Glutamatergic neuron (in vitro differentiated cells): ENCODE results near the gene PELO. TPM values are rescaled to one million over a fixed set of nuclear protein-coding genes. Genes with fewer than 3 reads are reported as not detected.

Experiments
- DNase-seq: peaks from one replicate; pipeline ENCODE4 v3.0.0; 2022
- H3K27ac Mint-ChIP-seq: one replicate; pipeline ENCODE4 v1.8.0; 2020; ENCODE audit warnings: mild to moderate bottlenecking, mixed read lengths, inconsistent platforms; ENCODE audit not compliant: unreplicated experiment
- H3K27me3 Mint-ChIP-seq: one replicate; pipeline ENCODE4 v1.8.0; 2020; ENCODE audit warnings: mild to moderate bottlenecking, moderate library complexity, mixed read lengths, inconsistent platforms; ENCODE audit not compliant: unreplicated experiment
- H3K36me3 Mint-ChIP-seq: one replicate; pipeline ENCODE4 v1.8.0; 2020; ENCODE audit warnings: mild to moderate bottlenecking, mixed read lengths, inconsistent platforms; ENCODE audit not compliant: unreplicated experiment
- H3K4me1 Mint-ChIP-seq: one replicate; pipeline ENCODE4 v1.8.0; 2020; ENCODE audit warnings: mild to moderate bottlenecking, low read depth, mixed read lengths, inconsistent platforms; ENCODE audit not compliant: unreplicated experiment
- H3K4me3 Mint-ChIP-seq: one replicate; pipeline ENCODE4 v1.8.0; 2020; ENCODE audit warnings: mild to moderate bottlenecking, mixed read lengths, inconsistent platforms; ENCODE audit not compliant: unreplicated experiment
- H3K9me3 Mint-ChIP-seq: one replicate; pipeline ENCODE4 v1.8.0; 2020; ENCODE audit warnings: mild to moderate bottlenecking, moderate library complexity, mixed read lengths, inconsistent platforms; ENCODE audit not compliant: unreplicated experiment
- CTCF ChIP-seq: fragments of 200-600 bp; sonication (generic); IDR thresholded peaks from one replicate; pipeline ENCODE4 v1.5.0; 2021; ENCODE audit not compliant: partially characterized antibody, unreplicated experiment
- total RNA-seq: library from RNA; stranded (reverse); fragmentation: NEBNext Ultra II Directional; extraction: Animal tissue kit (Norgen Biotek cat#: 25700); gene quantifications from one replicate; pipeline ENCODE4 v1.2.1, GENCODE V29; 2021; ENCODE audit not compliant: unreplicated experiment

The PELO gene
- total RNA-seq, 1 donor from 2014 or later = 7.5 TPM

GRCh38 chr5:52789851-52790250 is 2.1 kb downstream of the PELO start:
- Mint-ChIP-seq H3K27me3 (peaks cover 3% of the 10 kb centered on the region), H3K4me1 (no peaks in the 10 kb centered on the region), H3K27ac (no peak overlapping the region), H3K36me3 (no peaks in the 10 kb centered on the region), H3K9me3 (peaks cover 2% of the 10 kb centered on the region), H3K4me3 (no peak overlapping the region)
- DNase-seq = no peak
- no peak for TF ChIP-seq CTCF

- Mint-ChIP-seq H3K27me3 (peaks cover 3% of the 10 kb centered on the region), H3K4me3 (no peak overlapping the region), H3K9me3 (peaks cover 2% of the 10 kb centered on the region), H3K27ac (no peak overlapping the region), H3K36me3 (no peaks in the 10 kb centered on the region), H3K4me1 (no peaks in the 10 kb centered on the region)
- DNase-seq = no peak
- no peak for TF ChIP-seq CTCF
Measured at GRCh38 chr5:52791366-52791765, 3.6 kb downstream of the PELO start.

- Mint-ChIP-seq H3K27ac (no peak overlapping the region), H3K4me1 (no peaks in the 10 kb centered on the region), H3K9me3 (peaks cover 3% of the 10 kb centered on the region), H3K4me3 (no peak overlapping the region), H3K36me3 (no peaks in the 10 kb centered on the region), H3K27me3 (peaks cover 5% of the 10 kb centered on the region)
- DNase-seq = no peak
- no peak for TF ChIP-seq CTCF
Measured at GRCh38 chr5:52794519-52794918, 6.8 kb downstream of the PELO start.

GRCh38 chr5:52796031-52796430 is 8.3 kb downstream of the PELO start:
- Mint-ChIP-seq H3K4me1 (peaks cover 2% of the 10 kb centered on the region), H3K36me3 (no peaks in the 10 kb centered on the region), H3K27me3 (peaks cover 8% of the 10 kb centered on the region), H3K4me3 (no peak overlapping the region), H3K27ac (no peak overlapping the region), H3K9me3 (peaks cover 7% of the 10 kb centered on the region)
- no peak for DNase-seq
- TF ChIP-seq CTCF = no peak

GRCh38 chr5:52796516-52797103 is 8.9 kb downstream of the PELO start:
- no peak overlapping the region for H3K4me3 Mint-ChIP-seq
- H3K9me3 Mint-ChIP-seq = peaks cover 7% of the 10 kb centered on the region
- no peak for DNase-seq
- TF ChIP-seq CTCF = no peak
- H3K36me3 Mint-ChIP-seq = no peaks in the 10 kb centered on the region
- peaks cover 6% of the 10 kb centered on the region for H3K4me1 Mint-ChIP-seq
- peaks cover 7% of the 10 kb centered on the region for H3K27me3 Mint-ChIP-seq
- no peak overlapping the region for H3K27ac Mint-ChIP-seq
